ENCODE measurements around the gene SPTSSA.

- TF ChIP-seq CTCF (IDR thresholded peaks at IDR 0.05) (no peak), EZH2 (IDR thresholded peaks at IDR 0.05; ENCODE audit: borderline replicate concordance, insufficient read depth, low read depth, low read length, poor library complexity, severe bottlenecking) (no peak)
These were observed 35.4 kb downstream of the SPTSSA start for GRCh38 chr14:34426313-34427295.

All from B cell (primary cell).